ENCODE results near the gene UGT1A7. TPM values are rescaled to one million over a fixed set of nuclear protein-coding genes. Genes with fewer than 3 reads are reported as not detected.

UGT1A7 gene
- total RNA-seq, 2 donors from 2014 or later: not detected

- Mint-ChIP-seq H3K36me3 (ENCODE audit: insufficient read depth in 2 of 2) (no peaks in the 10 kb centered on the region), H3K4me1 (ENCODE audit: low read depth) (no peaks in the 10 kb centered on the region), H3K4me3 (no peak overlapping the region), H3K27ac (no peak overlapping the region), H3K9me3 (no peaks in the 10 kb centered on the region), H3K27me3 (ENCODE audit: low read depth) (peaks cover 10% of the 10 kb centered on the region)
- DNase-seq (no peak), ATAC-seq (replicated peaks in 1 of 2) (no peak)
Observed at GRCh38 chr2:233817361-233817911, 135.7 kb downstream of the UGT1A7 start.

- Mint-ChIP-seq H3K4me1 (ENCODE audit: low read depth) (no peaks in the 10 kb centered on the region), H3K27me3 (ENCODE audit: low read depth) (peaks cover 10% of the 10 kb centered on the region), H3K9me3 (no peaks in the 10 kb centered on the region), H3K4me3 (no peak overlapping the region), H3K36me3 (ENCODE audit: insufficient read depth in 2 of 2) (no peaks in the 10 kb centered on the region), H3K27ac (no peak overlapping the region)
- ATAC-seq (replicated peaks in 1 of 2): no peak
- no peak for DNase-seq
Observed at GRCh38 chr2:233817995-233818638, 136.4 kb downstream of the UGT1A7 start.

- no peak overlapping the region for H3K4me3 Mint-ChIP-seq
- no peaks in the 10 kb centered on the region for H3K4me1 Mint-ChIP-seq (ENCODE audit: low read depth)
- no peaks in the 10 kb centered on the region for H3K9me3 Mint-ChIP-seq
- H3K36me3 Mint-ChIP-seq (ENCODE audit: insufficient read depth in 2 of 2): no peaks in the 10 kb centered on the region
- peaks cover 10% of the 10 kb centered on the region for H3K27me3 Mint-ChIP-seq (ENCODE audit: low read depth)
- ATAC-seq (replicated peaks in 1 of 2) (no peak), DNase-seq (no peak)
- H3K27ac Mint-ChIP-seq: no peak overlapping the region
Observed at GRCh38 chr2:233818639-233819621, 137.2 kb downstream of the UGT1A7 start.

- Mint-ChIP-seq H3K4me1 (ENCODE audit: low read depth) (no peaks in the 10 kb centered on the region), H3K27me3 (ENCODE audit: low read depth) (peaks cover 9% of the 10 kb centered on the region), H3K9me3 (no peaks in the 10 kb centered on the region), H3K4me3 (no peak overlapping the region), H3K27ac (no peak overlapping the region), H3K36me3 (ENCODE audit: insufficient read depth in 2 of 2) (no peaks in the 10 kb centered on the region)
- no peak for DNase-seq
- ATAC-seq (replicated peaks in 1 of 2): no peak
Observed at GRCh38 chr2:233819884-233820773, 138.4 kb downstream of the UGT1A7 start.

- Mint-ChIP-seq H3K9me3 (no peaks in the 10 kb centered on the region), H3K4me1 (ENCODE audit: low read depth) (no peaks in the 10 kb centered on the region), H3K4me3 (no peak overlapping the region), H3K36me3 (ENCODE audit: insufficient read depth in 2 of 2) (no peaks in the 10 kb centered on the region), H3K27ac (no peak overlapping the region), H3K27me3 (ENCODE audit: low read depth) (peaks cover 2% of the 10 kb centered on the region)
- DNase-seq (no peak), ATAC-seq (replicated peaks in 1 of 2) (no peak)
Observed at GRCh38 chr2:233820774-233821105, 139.0 kb downstream of the UGT1A7 start.

GRCh38 chr2:233821196-233821595, 139.5 kb downstream of the UGT1A7 start:
- no peaks in the 10 kb centered on the region for H3K27me3 Mint-ChIP-seq (ENCODE audit: low read depth)
- DNase-seq: no peak
- H3K27ac Mint-ChIP-seq: no peak overlapping the region
- H3K4me1 Mint-ChIP-seq (ENCODE audit: low read depth): no peaks in the 10 kb centered on the region
- ATAC-seq (replicated peaks in 1 of 2): no peak
- H3K9me3 Mint-ChIP-seq: no peaks in the 10 kb centered on the region
- no peaks in the 10 kb centered on the region for H3K36me3 Mint-ChIP-seq (ENCODE audit: insufficient read depth in 2 of 2)
- no peak overlapping the region for H3K4me3 Mint-ChIP-seq

- no peaks in the 10 kb centered on the region for H3K9me3 Mint-ChIP-seq
- ATAC-seq (replicated peaks in 1 of 2): no peak
- no peak overlapping the region for H3K4me3 Mint-ChIP-seq
- no peaks in the 10 kb centered on the region for H3K4me1 Mint-ChIP-seq (ENCODE audit: low read depth)
- no peak for DNase-seq
- H3K27me3 Mint-ChIP-seq (ENCODE audit: low read depth): no peaks in the 10 kb centered on the region
- no peaks in the 10 kb centered on the region for H3K36me3 Mint-ChIP-seq (ENCODE audit: insufficient read depth in 2 of 2)
- H3K27ac Mint-ChIP-seq: no peak overlapping the region
Observed at GRCh38 chr2:233821709-233822100, 140.0 kb downstream of the UGT1A7 start.

- no peaks in the 10 kb centered on the region for H3K27me3 Mint-ChIP-seq (ENCODE audit: low read depth)
- DNase-seq: no peak
- no peak for ATAC-seq (replicated peaks in 1 of 2)
- no peaks in the 10 kb centered on the region for H3K9me3 Mint-ChIP-seq
- H3K4me3 Mint-ChIP-seq: no peak overlapping the region
- no peak overlapping the region for H3K27ac Mint-ChIP-seq
- H3K4me1 Mint-ChIP-seq (ENCODE audit: low read depth): no peaks in the 10 kb centered on the region
- no peaks in the 10 kb centered on the region for H3K36me3 Mint-ChIP-seq (ENCODE audit: insufficient read depth in 2 of 2)
Observed at GRCh38 chr2:233822101-233822771, 140.5 kb downstream of the UGT1A7 start.

Other genes starting within 250 kb of the UGT1A7 start
- gene USP40, start 115.1 kb upstream of the UGT1A7 start, total RNA-seq: 10 to 100 TPM; 14.7 to 19.6 TPM
- not detected for gene UGT1A8, start 64.3 kb upstream of the UGT1A7 start, total RNA-seq
- not detected for gene UGT1A10, start 45.5 kb upstream of the UGT1A7 start, total RNA-seq
- not detected for gene UGT1A9, start 10.0 kb upstream of the UGT1A7 start, total RNA-seq
- gene UGT1A6, start 11.0 kb downstream of the UGT1A7 start, total RNA-seq: not detected
- not detected for gene UGT1A5, start 31.0 kb downstream of the UGT1A7 start, total RNA-seq
- gene UGT1A4, start 36.8 kb downstream of the UGT1A7 start, total RNA-seq: not detected
- gene UGT1A3, start 47.1 kb downstream of the UGT1A7 start, total RNA-seq: not detected
- not detected for gene UGT1A1, start 78.4 kb downstream of the UGT1A7 start, total RNA-seq
- not detected for gene MROH2A, start 96.4 kb downstream of the UGT1A7 start, total RNA-seq
- 10 to 100 TPM; 84.3 to 93.5 TPM for gene HJURP, start 172.6 kb downstream of the UGT1A7 start, total RNA-seq
- gene TRPM8, start 235.5 kb downstream of the UGT1A7 start, total RNA-seq: not detected

Measured in activated T-cell treated with anti-CD3 and anti-CD28 coated beads, Interleukin-2, amount 50 U/mL, for 72 hours (primary cell).